ENCODE data around the gene PDLIM1. TPM values are rescaled to one million over a fixed set of nuclear protein-coding genes. Genes with fewer than 3 reads are reported as not detected.

PDLIM1 gene
- total RNA-seq, 1 donor from 2014 or later: 358 TPM

- H3K36me3 ChIP-seq: peaks cover 51% of the 10 kb centered on the region
- intact Hi-C loops (cut with micrococcal nuclease): no loop called here
- peaks cover 99% of the 10 kb centered on the region for H3K4me1 ChIP-seq
- H3K4me3 ChIP-seq: no peak overlapping the region
- no peaks in the 10 kb centered on the region for H3K9me3 ChIP-seq (replicated peaks)
- no peak for TF ChIP-seq CTCF (IDR thresholded peaks at IDR 0.05; ENCODE audit: borderline replicate concordance)
- no peaks in the 10 kb centered on the region for H3K27me3 ChIP-seq (ENCODE audit: low read depth)
- H3K27ac ChIP-seq (replicated peaks): peak overlapping the region; percentile 70
- DNase-seq: no peak
These were observed 40.2 kb upstream of the PDLIM1 start for GRCh38 chr10:95330966-95331453.

GRCh38 chr10:95329296-95329695 lies 38.5 kb upstream of the PDLIM1 start:
- Histone ChIP-seq H3K4me1 (peaks cover 99% of the 10 kb centered on the region), H3K9me3 (replicated peaks) (no peaks in the 10 kb centered on the region), H3K4me3 (no peak overlapping the region), H3K27ac (replicated peaks) (peak overlapping the region; percentile 70), H3K36me3 (peaks cover 58% of the 10 kb centered on the region), H3K27me3 (ENCODE audit: low read depth) (no peaks in the 10 kb centered on the region)
- no peak for DNase-seq
- intact Hi-C loops (cut with micrococcal nuclease): no loop called here
- no peak for TF ChIP-seq CTCF (IDR thresholded peaks at IDR 0.05; ENCODE audit: borderline replicate concordance)

GRCh38 chr10:95328013-95328412 lies 37.2 kb upstream of the PDLIM1 start:
- no peak for TF ChIP-seq CTCF (IDR thresholded peaks at IDR 0.05; ENCODE audit: borderline replicate concordance)
- Histone ChIP-seq H3K36me3 (peaks cover 65% of the 10 kb centered on the region), H3K4me3 (no peak overlapping the region), H3K27me3 (ENCODE audit: low read depth) (no peaks in the 10 kb centered on the region), H3K27ac (replicated peaks) (peak overlapping the region; percentile 70), H3K4me1 (peaks cover 100% of the 10 kb centered on the region), H3K9me3 (replicated peaks) (no peaks in the 10 kb centered on the region)
- intact Hi-C loops (cut with micrococcal nuclease): no loop called here
- no peak for DNase-seq

- H3K4me1 ChIP-seq: peaks cover 95% of the 10 kb centered on the region
- DNase-seq: peak; percentile 56
These were observed 36.6 kb upstream of the PDLIM1 start for GRCh38 chr10:95327367-95327766.

GRCh38 chr10:95326396-95326795 lies 35.6 kb upstream of the PDLIM1 start:
- Histone ChIP-seq H3K4me3 (no peak overlapping the region), H3K27ac (replicated peaks) (peak overlapping the region; percentile 70), H3K9me3 (replicated peaks) (no peaks in the 10 kb centered on the region), H3K4me1 (peaks cover 95% of the 10 kb centered on the region), H3K27me3 (ENCODE audit: low read depth) (no peaks in the 10 kb centered on the region), H3K36me3 (peaks cover 66% of the 10 kb centered on the region)
- DNase-seq: no peak
- intact Hi-C loops (cut with micrococcal nuclease): no loop called here
- TF ChIP-seq CTCF (IDR thresholded peaks at IDR 0.05; ENCODE audit: borderline replicate concordance): no peak

More at GRCh38 chr10:95327367-95327766, 36.6 kb upstream of the PDLIM1 start:
- intact Hi-C loops (cut with micrococcal nuclease): no loop called here
- TF ChIP-seq CTCF (IDR thresholded peaks at IDR 0.05; ENCODE audit: borderline replicate concordance): peak; percentile 40
- no peak overlapping the region for H3K4me3 ChIP-seq
- peaks cover 65% of the 10 kb centered on the region for H3K36me3 ChIP-seq
- no peaks in the 10 kb centered on the region for H3K27me3 ChIP-seq (ENCODE audit: low read depth)
- H3K27ac ChIP-seq (replicated peaks): peak overlapping the region; percentile 70
- no peaks in the 10 kb centered on the region for H3K9me3 ChIP-seq (replicated peaks)

Measured in left ventricle myocardium inferior (tissue), 1 donor.